Hepatocyte (in vitro differentiated cells): ENCODE measurements around the gene KNDC1. TPM values are rescaled to one million over a fixed set of nuclear protein-coding genes. Genes with fewer than 3 reads are reported as not detected.
A peak's percentile ranks its signal among the peaks of the same experiment; 100 is the strongest.

ENCODE experiments used
- DNase-seq: peaks from one replicate; pipeline ENCODE4 v3.0.0-alpha.2; 2016; ENCODE audit warnings: low spot score
- H2AFZ ChIP-seq: fragments of 200-600 bp; sonication (generic); 2 replicates; pipeline ENCODE4 v1.6.0; 2016; ENCODE audit warnings: antibody characterized with exemption, mild to moderate bottlenecking
- H3K27ac ChIP-seq: fragments of 200-600 bp; sonication (generic); 2 replicates; pipeline ENCODE4 v1.5.1; 2016; ENCODE audit warnings: mild to moderate bottlenecking
- H3K27me3 ChIP-seq: fragments of 200-600 bp; sonication (generic); 2 replicates; pipeline ENCODE4 v1.6.1; 2016
- H3K36me3 ChIP-seq: fragments of 200-600 bp; sonication (generic); replicated peaks from 2 replicates; pipeline ENCODE4 v1.5.1; 2016; ENCODE audit warnings: low read depth; ENCODE audit not compliant: insufficient read depth
- H3K4me1 ChIP-seq: fragments of 200-600 bp; sonication (generic); 2 replicates; pipeline ENCODE4 v1.5.1; 2016; ENCODE audit warnings: mild to moderate bottlenecking, moderate library complexity; ENCODE audit not compliant: insufficient read depth
- H3K4me2 ChIP-seq: fragments of 200-600 bp; sonication (generic); 2 replicates; pipeline ENCODE4 v1.6.0; 2016
- H3K4me3 ChIP-seq: fragments of 200-600 bp; sonication (generic); 2 replicates; pipeline ENCODE4 v1.5.1; 2016; ENCODE audit warnings: mild to moderate bottlenecking
- H3K79me2 ChIP-seq: fragments of 200-600 bp; sonication (generic); 2 replicates; pipeline ENCODE4 v1.6.0; 2017; ENCODE audit warnings: mild to moderate bottlenecking
- H3K9me2 ChIP-seq: fragments of 200-600 bp; sonication (generic); replicated peaks from 2 replicates; pipeline ENCODE4 v1.6.0; 2017; ENCODE audit warnings: mild to moderate bottlenecking; ENCODE audit not compliant: insufficient read depth
- H3K9me3 ChIP-seq: fragments of 200-600 bp; sonication (generic); 2 replicates; pipeline ENCODE4 v1.5.1; 2016; ENCODE audit warnings: low read depth, mild to moderate bottlenecking
- H4K20me1 ChIP-seq: fragments of 200-600 bp; sonication (generic); 2 replicates; pipeline ENCODE4 v1.6.0; 2016; ENCODE audit warnings: mild to moderate bottlenecking; ENCODE audit not compliant: insufficient read depth, poor library complexity, severe bottlenecking
- EZH2 ChIP-seq: fragments of 200-600 bp; sonication (generic); IDR thresholded peaks from 2 replicates; pipeline ENCODE4 v1.6.1; 2016; ENCODE audit warnings: antibody characterized with exemption, mild to moderate bottlenecking, borderline replicate concordance
- EZH2phosphoT487 ChIP-seq: fragments of 200-600 bp; sonication (generic); IDR thresholded peaks from one replicate; pipeline ENCODE4 v1.6.1; 2018; ENCODE audit warnings: antibody characterized with exemption, mild to moderate bottlenecking, low read depth, moderate library complexity; ENCODE audit not compliant: unreplicated experiment, severe bottlenecking
- WGBS: methylation state at CpG from one replicate; pipeline ENCODE4 v1.1.6; 2016; ENCODE audit warnings: low lambda C conversion rate; ENCODE audit errors: missing lambda C conversion rate; 5-methylcytosine and 5-hydroxymethylcytosine counted together
- polyA plus RNA-seq: library from polyadenylated mRNA; unstranded; fragments of >200 nt; fragmentation: Nextera tagmentation; extraction: Ambion mirVana; gene quantifications from 2 replicates; pipeline ENCODE4 v1.2.1, GENCODE V29; 2016
- total RNA-seq: library from RNA; depleted of rRNA; stranded (reverse); fragments of >200 nt; gene quantifications from 2 replicates; pipeline ENCODE4 v1.2.3, GENCODE V29; 2014
- TF ChIP-seq, protein P1 (sequence below): fragments of 200-600 bp; sonication (generic); IDR thresholded peaks from 2 replicates; pipeline ENCODE4 v1.5.1; 2016; ENCODE audit warnings: antibody characterized with exemption, mild to moderate bottlenecking; ENCODE audit not compliant: poor library complexity

Gene KNDC1
- total and polyA plus RNA-seq, 2 experiments from 2014 or later: 3.8 to 4.3 TPM

- Histone ChIP-seq H3K4me1 (peaks cover 22% of the 10 kb centered on the region), H3K27ac (no peak overlapping the region), H3K9me3 (no peaks in the 10 kb centered on the region), H3K36me3 (no peaks in the 10 kb centered on the region), H3K4me2 (peak overlapping the region; percentile 100), H3K27me3 (no peaks in the 10 kb centered on the region), H3K9me2 (no peaks in the 10 kb centered on the region), H3K79me2 (no peaks in the 10 kb centered on the region), H3K4me3 (peak overlapping the region; percentile 85), H2AFZ (peak overlapping the region; percentile 76), H4K20me1 (peaks cover 3% of the 10 kb centered on the region)
- TF ChIP-seq, protein P1, sequence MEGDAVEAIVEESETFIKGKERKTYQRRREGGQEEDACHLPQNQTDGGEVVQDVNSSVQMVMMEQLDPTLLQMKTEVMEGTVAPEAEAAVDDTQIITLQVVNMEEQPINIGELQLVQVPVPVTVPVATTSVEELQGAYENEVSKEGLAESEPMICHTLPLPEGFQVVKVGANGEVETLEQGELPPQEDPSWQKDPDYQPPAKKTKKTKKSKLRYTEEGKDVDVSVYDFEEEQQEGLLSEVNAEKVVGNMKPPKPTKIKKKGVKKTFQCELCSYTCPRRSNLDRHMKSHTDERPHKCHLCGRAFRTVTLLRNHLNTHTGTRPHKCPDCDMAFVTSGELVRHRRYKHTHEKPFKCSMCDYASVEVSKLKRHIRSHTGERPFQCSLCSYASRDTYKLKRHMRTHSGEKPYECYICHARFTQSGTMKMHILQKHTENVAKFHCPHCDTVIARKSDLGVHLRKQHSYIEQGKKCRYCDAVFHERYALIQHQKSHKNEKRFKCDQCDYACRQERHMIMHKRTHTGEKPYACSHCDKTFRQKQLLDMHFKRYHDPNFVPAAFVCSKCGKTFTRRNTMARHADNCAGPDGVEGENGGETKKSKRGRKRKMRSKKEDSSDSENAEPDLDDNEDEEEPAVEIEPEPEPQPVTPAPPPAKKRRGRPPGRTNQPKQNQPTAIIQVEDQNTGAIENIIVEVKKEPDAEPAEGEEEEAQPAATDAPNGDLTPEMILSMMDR: no peak
- TF ChIP-seq EZH2 (no peak), EZH2phosphoT487 (no peak)
- no peak for DNase-seq
- WGBS: 11% methylated on average over 19 of the region's 29 CpGs
Measured at GRCh38 chr10:133160826-133161471, 930 bp downstream of the KNDC1 start.

DNA sequence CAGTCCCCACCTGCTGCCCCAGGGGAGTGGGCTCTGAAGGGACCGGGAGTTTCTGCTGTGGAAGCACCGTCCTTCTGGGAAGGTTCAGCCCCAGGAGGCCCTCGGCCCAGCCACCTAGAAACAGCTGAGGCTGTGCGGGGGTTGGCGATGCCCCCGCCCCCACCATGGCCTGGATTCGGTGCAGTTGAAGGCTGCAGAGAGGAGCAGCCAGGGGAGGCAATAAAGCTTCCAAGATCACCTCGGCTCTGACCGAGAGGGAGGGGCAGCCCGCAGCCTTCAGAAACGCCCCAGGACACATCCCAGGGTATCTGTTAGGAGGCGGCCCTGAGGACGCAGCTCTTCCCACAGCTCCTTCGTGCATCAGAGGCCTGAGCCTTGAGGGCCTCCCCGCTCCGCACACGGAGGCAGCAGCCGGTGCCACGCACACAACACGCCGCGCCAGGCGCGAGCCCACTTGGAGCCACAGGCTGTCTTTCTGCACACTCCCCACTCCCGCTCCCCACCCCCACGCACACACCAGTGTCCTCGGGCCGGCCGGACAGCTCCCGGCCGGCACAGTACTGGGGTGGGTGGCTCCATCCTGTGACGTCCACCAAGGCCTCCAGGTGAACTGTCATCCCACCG, 1.6 kb downstream of the KNDC1 start:
- Histone ChIP-seq H2AFZ (no peak overlapping the region), H3K4me1 (peaks cover 22% of the 10 kb centered on the region), H3K4me2 (peak overlapping the region; percentile 100), H3K27ac (no peak overlapping the region), H3K36me3 (no peaks in the 10 kb centered on the region), H3K4me3 (peak overlapping the region; percentile 85), H3K79me2 (no peaks in the 10 kb centered on the region), H4K20me1 (peaks cover 3% of the 10 kb centered on the region), H3K9me3 (no peaks in the 10 kb centered on the region), H3K9me2 (no peaks in the 10 kb centered on the region), H3K27me3 (no peaks in the 10 kb centered on the region)
- no peak for DNase-seq
- WGBS: 51% methylated on average over 26 of the region's 33 CpGs
- TF ChIP-seq EZH2phosphoT487 (no peak), EZH2 (no peak)
- TF ChIP-seq, protein P1: no peak

DNA sequence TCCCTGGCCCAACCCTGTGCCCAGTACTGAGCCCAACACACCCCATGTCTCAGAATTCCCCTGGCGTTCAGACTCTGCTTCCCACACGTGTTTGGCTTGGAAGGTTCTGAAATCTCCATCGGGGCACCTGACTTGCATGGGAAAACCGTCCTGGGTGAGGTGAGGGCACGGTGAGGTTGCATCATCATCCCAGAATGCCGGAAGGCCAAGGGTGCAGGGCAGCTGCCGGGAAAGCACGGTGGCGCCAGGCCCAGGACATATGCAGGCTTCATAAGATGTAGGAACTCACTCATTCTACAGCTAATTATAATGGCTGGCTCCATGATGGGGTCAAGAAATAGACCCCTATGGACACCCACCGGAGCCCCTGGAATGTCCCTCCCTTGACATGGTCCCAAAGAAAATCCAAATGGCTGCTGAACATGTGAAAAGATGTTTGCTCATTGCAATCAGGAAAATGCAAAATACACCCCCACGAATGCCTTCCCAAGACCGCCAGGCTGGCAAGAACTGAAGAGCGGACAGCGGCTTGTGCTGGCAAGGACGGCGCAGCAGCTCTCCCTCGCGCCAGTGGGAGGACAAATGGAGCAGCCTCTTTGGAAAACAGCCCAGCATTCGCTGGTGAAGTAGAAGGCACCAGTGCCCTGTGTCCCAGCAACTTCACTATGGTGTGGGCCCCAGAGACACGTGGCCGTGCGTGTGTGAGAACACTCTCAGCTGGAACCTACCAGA, 2.3 kb downstream of the KNDC1 start:
- Histone ChIP-seq H3K4me1 (peaks cover 22% of the 10 kb centered on the region), H3K27ac (no peak overlapping the region), H3K4me2 (peak overlapping the region; percentile 100), H3K79me2 (no peaks in the 10 kb centered on the region), H3K36me3 (no peaks in the 10 kb centered on the region), H4K20me1 (peaks cover 3% of the 10 kb centered on the region), H3K9me3 (no peaks in the 10 kb centered on the region), H3K27me3 (no peaks in the 10 kb centered on the region), H2AFZ (no peak overlapping the region), H3K9me2 (no peaks in the 10 kb centered on the region), H3K4me3 (no peak overlapping the region)
- no peak for DNase-seq
- TF ChIP-seq EZH2 (no peak), EZH2phosphoT487 (no peak)
- TF ChIP-seq, protein P1: no peak
- 95% methylated on average over 22 of the region's 22 CpGs for WGBS
